Psoas muscle (tissue), 8 donors: Measurements from ENCODE around the gene FN3KRP. TPM values are rescaled to one million over a fixed set of nuclear protein-coding genes. Genes with fewer than 3 reads are reported as not detected.

Experiments used
- ATAC-seq, 4 donors: fragments of 200-7000 bp; cut with Tn5 transposase; one replicate each; pipeline ENCODE4 v1.9.1; 2020; ENCODE audit warnings: moderate library complexity in 3 of 4, mild to moderate bottlenecking in 2 of 4
- DNase-seq, 2 donors: peaks; one replicate each; pipeline ENCODE4 v3.0.0-alpha.2; 2020
- H3K27ac ChIP-seq: fragments of 200-600 bp; one replicate; pipeline ENCODE4 v1.8.0; 2022
- H3K27me3 ChIP-seq, 3 donors: fragments of 200-600 bp in 1 of 3; one replicate each; pipeline versions ENCODE4 v1.6.1 to v1.8.0; 2013 to 2022; ENCODE audit warnings: low read length in 2 of 3, mild to moderate bottlenecking in 2 of 3, moderate library complexity in 1 of 3; ENCODE audit not compliant: insufficient read depth in 3 of 3
- H3K36me3 ChIP-seq, 2 donors: fragments of 200-600 bp in 1 of 2; one replicate each; pipeline versions ENCODE4 v1.6.1 to v1.8.0; 2013 to 2022; ENCODE audit warnings: low read depth in 1 of 2, mild to moderate bottlenecking in 1 of 2, moderate library complexity in 1 of 2; ENCODE audit not compliant: insufficient read depth in 1 of 2
- H3K4me1 ChIP-seq: fragments of 200-600 bp; one replicate; pipeline ENCODE4 v1.8.0; 2022
- H3K4me3 ChIP-seq: fragments of 200-600 bp; one replicate; pipeline ENCODE4 v1.8.0; 2022; ENCODE audit warnings: mild to moderate bottlenecking
- H3K9me3 ChIP-seq: fragments of 200-600 bp; one replicate; pipeline ENCODE4 v1.8.0; 2022
- WGBS, 3 donors: extraction: QIAGEN DNeasy Blood & Tissue Kit; methylation state at CpG; one replicate each; pipeline versions ENCODE4 v1.1.6 to v1.1.7; 2013; 5-methylcytosine and 5-hydroxymethylcytosine counted together
- intact Hi-C, 2 donors: fragments of 100-400 bp; cut with DNase I; formaldehyde crosslinking; loops; one replicate each; pipeline versions ENCODE4 v1.11.0 to v1.14.2; 2022
- polyA plus RNA-seq, 3 donors: library from polyadenylated mRNA; stranded (reverse); fragments of 200-250 nt; gene quantifications; one replicate each; pipeline ENCODE4 v1.2.3, GENCODE V29; 2013
- total RNA-seq, 4 donors: library from RNA; stranded (reverse); fragmentation: NEBNext Ultra II Directional in 2 of 4; extraction: Animal tissue kit (Norgen Biotek cat#: 25700) in 2 of 4; gene quantifications; one replicate each; pipeline versions ENCODE4 v1.2.1 to v1.2.4, GENCODE V29; 2021 to 2023
- TF ChIP-seq, protein P1 (sequence below): fragments of 200-600 bp; IDR thresholded peaks from one replicate; pipeline ENCODE4 v1.8.0; 2022; ENCODE audit warnings: antibody characterized with exemption
- donor health status: healthy with polysubstance abuse.
- donor health status: DM: no; HTN: no; CAD: no; lungs with moderate emphysema.
- donor health status: Bipolar disorder and iron deficiency.
- donor health status: healthy.
- donor health status: DM: yes; HTN: yes; CAD: no.
- donor health status: DM: no; HTN: no; CAD: no.
- donor health status: DM: no; HTN: no; CAD: no.
- donor health status: DM: yes; HTN: yes; CAD: no.

FN3KRP gene
- total and polyA plus RNA-seq, 7 donors, result 5.0 to 15.7 (median 10.6) TPM

DNA sequence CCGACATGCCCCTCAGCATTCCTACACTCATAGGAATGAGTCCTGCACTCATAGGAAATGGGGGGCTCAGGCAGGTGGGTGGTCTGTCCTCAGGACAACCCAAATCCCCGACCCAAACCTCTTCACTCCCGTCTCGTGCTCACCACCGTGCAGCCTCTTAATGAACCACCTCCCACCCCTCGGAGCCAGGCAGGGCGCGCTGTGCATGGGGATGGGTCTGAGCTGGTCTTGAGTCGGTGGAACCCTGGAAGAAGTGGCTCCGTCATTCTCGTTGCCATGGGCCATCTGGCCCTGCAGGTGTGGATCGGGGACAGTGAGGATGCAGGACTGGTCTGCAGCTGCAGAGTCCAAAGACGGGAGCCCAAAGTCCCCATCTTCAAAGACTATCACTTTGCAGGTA lies 11.6 kb upstream of the FN3KRP start:
- no peaks in the 10 kb centered on the region for H3K27me3 ChIP-seq
- no peak overlapping the region for H3K27ac ChIP-seq
- DNase-seq, result no peak
- intact Hi-C loops, result loop anchor here in 1 of 2 donors (5.0 kb wide), 1 partner anchor 53 kb away; no protein-coding TSS in a partner anchor
- no peaks in the 10 kb centered on the region for H3K36me3 ChIP-seq
- WGBS, 3 donors, result 73 to 80% (median 78%) methylated on average over 13 of the region's 13 CpGs
- H3K4me3 ChIP-seq, result no peak overlapping the region
- H3K4me1 ChIP-seq, result no peaks in the 10 kb centered on the region
- H3K9me3 ChIP-seq, result no peaks in the 10 kb centered on the region
- TF ChIP-seq, protein P1, sequence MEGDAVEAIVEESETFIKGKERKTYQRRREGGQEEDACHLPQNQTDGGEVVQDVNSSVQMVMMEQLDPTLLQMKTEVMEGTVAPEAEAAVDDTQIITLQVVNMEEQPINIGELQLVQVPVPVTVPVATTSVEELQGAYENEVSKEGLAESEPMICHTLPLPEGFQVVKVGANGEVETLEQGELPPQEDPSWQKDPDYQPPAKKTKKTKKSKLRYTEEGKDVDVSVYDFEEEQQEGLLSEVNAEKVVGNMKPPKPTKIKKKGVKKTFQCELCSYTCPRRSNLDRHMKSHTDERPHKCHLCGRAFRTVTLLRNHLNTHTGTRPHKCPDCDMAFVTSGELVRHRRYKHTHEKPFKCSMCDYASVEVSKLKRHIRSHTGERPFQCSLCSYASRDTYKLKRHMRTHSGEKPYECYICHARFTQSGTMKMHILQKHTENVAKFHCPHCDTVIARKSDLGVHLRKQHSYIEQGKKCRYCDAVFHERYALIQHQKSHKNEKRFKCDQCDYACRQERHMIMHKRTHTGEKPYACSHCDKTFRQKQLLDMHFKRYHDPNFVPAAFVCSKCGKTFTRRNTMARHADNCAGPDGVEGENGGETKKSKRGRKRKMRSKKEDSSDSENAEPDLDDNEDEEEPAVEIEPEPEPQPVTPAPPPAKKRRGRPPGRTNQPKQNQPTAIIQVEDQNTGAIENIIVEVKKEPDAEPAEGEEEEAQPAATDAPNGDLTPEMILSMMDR, result no peak
- no peak for ATAC-seq

GRCh38 chr17:82705756-82706155 lies 10.8 kb upstream of the FN3KRP start:
- ATAC-seq (no peak), DNase-seq (peak in 1 of 2 donors; percentile 52)
- Histone ChIP-seq H3K36me3 (no peaks in the 10 kb centered on the region), H3K4me3 (no peak overlapping the region), H3K9me3 (no peaks in the 10 kb centered on the region), H3K27ac (no peak overlapping the region), H3K4me1 (peaks cover 3% of the 10 kb centered on the region), H3K27me3 (no peaks in the 10 kb centered on the region)
- intact Hi-C loops, result no loop called here
- 84 to 90% (median 86%) methylated on average over 18 of the region's 18 CpGs for whole genome bisulfite sequencing, 3 donors
- TF ChIP-seq, protein P1, result no peak

DNA sequence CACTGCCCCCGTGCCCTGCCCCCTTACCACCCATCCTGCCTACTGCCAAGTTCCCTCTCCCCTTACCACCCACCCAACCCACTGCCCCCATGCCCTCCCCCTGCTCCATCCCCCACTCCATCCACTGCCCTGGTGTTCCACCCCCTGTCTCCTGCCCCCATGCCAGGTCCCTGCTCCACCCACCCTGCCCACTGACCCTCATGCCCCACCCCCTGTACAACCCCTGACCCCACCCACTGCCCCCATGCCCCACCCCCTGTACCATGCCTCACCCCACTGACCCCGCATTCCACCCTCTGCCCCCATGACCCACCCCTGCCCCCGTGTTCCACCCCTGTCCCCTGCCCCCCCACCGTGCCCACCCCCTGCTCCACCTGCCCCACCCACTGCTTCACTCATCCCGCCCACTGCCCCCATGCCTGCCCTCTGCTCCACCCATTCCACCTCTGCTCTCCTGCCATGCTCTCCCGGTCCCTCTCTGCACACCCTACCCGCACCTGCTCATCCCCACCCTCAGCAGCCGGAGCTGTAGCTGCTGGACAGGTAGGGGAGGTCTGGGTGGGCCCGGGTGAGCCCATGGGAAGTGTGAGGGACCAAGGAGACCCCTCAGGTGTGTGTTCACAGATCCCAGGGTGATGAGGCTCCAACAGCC lies 7.4 kb upstream of the FN3KRP start:
- no peaks in the 10 kb centered on the region for H3K9me3 ChIP-seq
- intact Hi-C loops, result no loop called here
- ATAC-seq (no peak), DNase-seq (no peak)
- H3K4me1 ChIP-seq, result peaks cover 15% of the 10 kb centered on the region
- H3K27me3 ChIP-seq, result no peaks in the 10 kb centered on the region
- TF ChIP-seq, protein P1, result no peak
- WGBS, 3 donors, result 58 to 65% (median 64%) methylated on average over 8 to 9 of the region's 9 CpGs
- H3K27ac ChIP-seq, result no peak overlapping the region
- H3K4me3 ChIP-seq, result no peak overlapping the region
- no peaks in the 10 kb centered on the region for H3K36me3 ChIP-seq

- Histone ChIP-seq H3K27ac (peak overlapping the region; percentile 60), H3K4me1 (peaks cover 15% of the 10 kb centered on the region), H3K36me3 (no peaks in the 10 kb centered on the region), H3K9me3 (no peaks in the 10 kb centered on the region), H3K27me3 (no peaks in the 10 kb centered on the region), H3K4me3 (no peak overlapping the region)
- intact Hi-C loops, result loop anchor here in 1 of 2 donors (5.0 kb wide), 1 partner anchor 43 kb away; no protein-coding TSS in a partner anchor
- ATAC-seq (no peak), DNase-seq (no peak)
- 69 to 78% (median 71%) methylated on average over 25 of the region's 25 CpGs for WGBS, 3 donors
- TF ChIP-seq, protein P1, result no peak
These were observed 6.6 kb upstream of the FN3KRP start for GRCh38 chr17:82709676-82710498.
